Middle frontal gyrus (tissue), 1 donor: ENCODE measurements around the gene ANXA2R.
"Not testable (repeated sequence)": the region's sequence is repeated elsewhere in the genome, so short reads cannot be mapped to it uniquely, and the experiment has no call there.

Source experiments
- DNase-seq: peaks from one replicate; pipeline ENCODE4 v3.0.0-alpha.2; 2015; ENCODE audit warnings: low spot score; ENCODE audit errors: extremely low spot score

The ANXA2R gene

GRCh38 chr5:43061352-43062075 lies 21.4 kb upstream of the ANXA2R start:
- DNase-seq, result no peak

GRCh38 chr5:43060020-43060419 lies 19.9 kb upstream of the ANXA2R start:
- not testable (repeated sequence) for DNase-seq

- DNase-seq, result not testable (repeated sequence)
These were observed 15.0 kb upstream of the ANXA2R start for GRCh38 chr5:43055098-43055497.

- DNase-seq, result no peak
These were observed 11.6 kb upstream of the ANXA2R start for GRCh38 chr5:43051684-43052083.

GRCh38 chr5:43050384-43050783 lies 10.3 kb upstream of the ANXA2R start:
- DNase-seq, result no peak

GRCh38 chr5:43049236-43049635 lies 9.1 kb upstream of the ANXA2R start:
- DNase-seq, result no peak

- DNase-seq, result no peak
These were observed 6.4 kb upstream of the ANXA2R start for GRCh38 chr5:43046474-43046873.

GRCh38 chr5:43045236-43045635 lies 5.1 kb upstream of the ANXA2R start:
- no peak for DNase-seq

- no peak for DNase-seq
These were observed 4.2 kb upstream of the ANXA2R start for GRCh38 chr5:43044181-43044914.

GRCh38 chr5:43043400-43043756 lies 3.3 kb upstream of the ANXA2R start:
- DNase-seq, result no peak

GRCh38 chr5:43042626-43043399 lies 2.7 kb upstream of the ANXA2R start:
- no peak for DNase-seq

GRCh38 chr5:43042176-43042625 lies 2.1 kb upstream of the ANXA2R start:
- no peak for DNase-seq

- DNase-seq, result no peak
These were observed 1.6 kb upstream of the ANXA2R start for GRCh38 chr5:43041669-43042175.

- no peak for DNase-seq
These were observed 1.1 kb upstream of the ANXA2R start for GRCh38 chr5:43041110-43041668.

GRCh38 chr5:43039471-43040286 lies 440 bp downstream of the ANXA2R start:
- no peak for DNase-seq

- DNase-seq, result no peak
These were observed 1.0 kb downstream of the ANXA2R start for GRCh38 chr5:43039152-43039470.

- DNase-seq, result no peak
These were observed 1.6 kb downstream of the ANXA2R start for GRCh38 chr5:43038496-43038989.

- no peak for DNase-seq
These were observed 2.3 kb downstream of the ANXA2R start for GRCh38 chr5:43037636-43038495.

GRCh38 chr5:43036856-43037635 lies 3.1 kb downstream of the ANXA2R start:
- DNase-seq, result no peak
